PC-9 (cell line): ENCODE data around the gene OR6V1. TPM values are rescaled to one million over a fixed set of nuclear protein-coding genes. Genes with fewer than 3 reads are reported as not detected.

Experiments
- Bru-seq: library from RNA; stranded (reverse); fragments of 400-500 nt; gene quantifications from one replicate; lab custom pipeline; 2021; lab: Mats Ljungman, UMichigan
- BruChase-seq, 2 experiments: library from RNA; stranded (reverse); fragments of 400-500 nt; gene quantifications; one replicate each; lab custom pipeline; 2021; lab: Mats Ljungman, UMichigan
- BruUV-seq: library from RNA; stranded (reverse); fragments of 400-500 nt; replicated peaks from 2 replicates; lab custom pipeline; 2021; lab: Mats Ljungman, UMichigan
- CTCF ChIA-PET: fragments of 300-600 bp; sonication (Branson Sonifier 250); formaldehyde crosslinking; loops from one replicate; lab custom pipeline; 2022; ENCODE audit warnings: antibody characterized with exemption; lab: Charles Lee
- POLR2A ChIA-PET: fragments of 300-600 bp; sonication (Branson Sonifier 250); formaldehyde crosslinking; loops from one replicate; lab custom pipeline; 2022; ENCODE audit warnings: antibody characterized with exemption; ENCODE audit not compliant: unreplicated experiment; lab: Charles Lee
- DNase-seq, 2 experiments: peaks; one replicate each; pipeline versions ENCODE4 v3.0.0 to v3.0.0-alpha.2; 2015 to 2022; ENCODE audit warnings: mixed read lengths in 1 of 2
- H2AFZ ChIP-seq: fragments of 200-600 bp; sonication (generic); 2 replicates; pipeline ENCODE4 v1.8.1; 2017; ENCODE audit warnings: antibody characterized with exemption
- H3F3A ChIP-seq: fragments of 200-600 bp; sonication (generic); 2 replicates; pipeline ENCODE4 v1.8.1; 2017; ENCODE audit warnings: antibody characterized with exemption, mild to moderate bottlenecking, low read depth; ENCODE audit not compliant: insufficient read depth
- H3K27ac ChIP-seq: fragments of 200-600 bp; sonication (generic); 2 replicates; pipeline ENCODE4 v1.6.1; 2016; ENCODE audit warnings: mixed run types
- H3K27me3 ChIP-seq: fragments of 200-600 bp; sonication (generic); 2 replicates; pipeline ENCODE4 v1.6.1; 2016; ENCODE audit warnings: low read depth, mixed run types; ENCODE audit not compliant: insufficient read depth
- H3K36me3 ChIP-seq: fragments of 200-600 bp; sonication (generic); 2 replicates; pipeline ENCODE4 v1.6.1; 2016; ENCODE audit warnings: low read depth, mixed run types
- H3K4me1 ChIP-seq: fragments of 200-600 bp; sonication (generic); replicated peaks from 2 replicates; pipeline ENCODE4 v1.6.1; 2016; ENCODE audit warnings: mixed run types; ENCODE audit not compliant: insufficient read depth
- H3K4me2 ChIP-seq: fragments of 200-600 bp; sonication (generic); 2 replicates; pipeline ENCODE4 v1.6.1; 2017; ENCODE audit warnings: mixed run types
- H3K4me3 ChIP-seq: fragments of 200-600 bp; sonication (generic); 2 replicates; pipeline ENCODE4 v1.6.1; 2016; ENCODE audit warnings: mixed run types
- H3K79me2 ChIP-seq: fragments of 200-600 bp; sonication (generic); 2 replicates; pipeline ENCODE4 v1.6.1; 2017; ENCODE audit warnings: low read depth, mixed run types
- H3K9me2 ChIP-seq: fragments of 200-600 bp; sonication (generic); 2 replicates; pipeline ENCODE4 v1.8.1; 2017; ENCODE audit warnings: mild to moderate bottlenecking; ENCODE audit not compliant: insufficient read depth
- H3K9me3 ChIP-seq: fragments of 200-600 bp; sonication (generic); 2 replicates; pipeline ENCODE4 v1.8.1; 2016; ENCODE audit warnings: low read depth; ENCODE audit not compliant: insufficient read depth
- H4K20me1 ChIP-seq: fragments of 200-600 bp; sonication (generic); 2 replicates; pipeline ENCODE4 v1.8.1; 2017; ENCODE audit not compliant: insufficient read depth
- EZH2 ChIP-seq: fragments of 200-600 bp; sonication (generic); IDR thresholded peaks from 2 replicates; pipeline ENCODE4 v1.8.0; 2017; ENCODE audit warnings: antibody characterized with exemption, low read depth
- intact Hi-C: fragments of 100-400 bp; cut with micrococcal nuclease; formaldehyde crosslinking; loops from one replicate; pipeline ENCODE4 v1.10.0; 2022; ENCODE audit not compliant: unreplicated experiment
- long read RNA-seq: library from polyadenylated mRNA; stranded (forward); transcript quantifications from one replicate; pipeline ENCODE4 v2.0.0, GENCODE V29; 2022
- total RNA-seq: library from RNA; stranded (reverse); gene quantifications from 2 replicates; pipeline ENCODE4 v1.2.3, GENCODE V29; 2021
- TF ChIP-seq, protein P1 (sequence below): fragments of 200-600 bp; sonication (generic); conservative IDR thresholded peaks from 2 replicates; pipeline ENCODE4 v1.6.1; 2017; ENCODE audit warnings: mixed run types, antibody characterized with exemption, mild to moderate bottlenecking, moderate library complexity

The OR6V1 gene, protein sequence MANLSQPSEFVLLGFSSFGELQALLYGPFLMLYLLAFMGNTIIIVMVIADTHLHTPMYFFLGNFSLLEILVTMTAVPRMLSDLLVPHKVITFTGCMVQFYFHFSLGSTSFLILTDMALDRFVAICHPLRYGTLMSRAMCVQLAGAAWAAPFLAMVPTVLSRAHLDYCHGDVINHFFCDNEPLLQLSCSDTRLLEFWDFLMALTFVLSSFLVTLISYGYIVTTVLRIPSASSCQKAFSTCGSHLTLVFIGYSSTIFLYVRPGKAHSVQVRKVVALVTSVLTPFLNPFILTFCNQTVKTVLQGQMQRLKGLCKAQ
- total RNA-seq, result not detected in 2 replicates
- Bru-seq, nascent RNA, result not detected
- not detected for BruChase-seq, experiment 1, labeled RNA remaining after a 2-hour chase
- not detected for BruChase-seq, experiment 2, labeled RNA remaining after a 6-hour chase
- long read RNA-seq, result 0 reads

- no peaks in the 10 kb centered on the region for H3K79me2 ChIP-seq
- no peak within 1 kb of the TSS for H3K4me3 ChIP-seq
- no peaks in the 10 kb centered on the region for H3K27me3 ChIP-seq
- TF ChIP-seq EZH2, result no peak
- TF ChIP-seq, protein P1, sequence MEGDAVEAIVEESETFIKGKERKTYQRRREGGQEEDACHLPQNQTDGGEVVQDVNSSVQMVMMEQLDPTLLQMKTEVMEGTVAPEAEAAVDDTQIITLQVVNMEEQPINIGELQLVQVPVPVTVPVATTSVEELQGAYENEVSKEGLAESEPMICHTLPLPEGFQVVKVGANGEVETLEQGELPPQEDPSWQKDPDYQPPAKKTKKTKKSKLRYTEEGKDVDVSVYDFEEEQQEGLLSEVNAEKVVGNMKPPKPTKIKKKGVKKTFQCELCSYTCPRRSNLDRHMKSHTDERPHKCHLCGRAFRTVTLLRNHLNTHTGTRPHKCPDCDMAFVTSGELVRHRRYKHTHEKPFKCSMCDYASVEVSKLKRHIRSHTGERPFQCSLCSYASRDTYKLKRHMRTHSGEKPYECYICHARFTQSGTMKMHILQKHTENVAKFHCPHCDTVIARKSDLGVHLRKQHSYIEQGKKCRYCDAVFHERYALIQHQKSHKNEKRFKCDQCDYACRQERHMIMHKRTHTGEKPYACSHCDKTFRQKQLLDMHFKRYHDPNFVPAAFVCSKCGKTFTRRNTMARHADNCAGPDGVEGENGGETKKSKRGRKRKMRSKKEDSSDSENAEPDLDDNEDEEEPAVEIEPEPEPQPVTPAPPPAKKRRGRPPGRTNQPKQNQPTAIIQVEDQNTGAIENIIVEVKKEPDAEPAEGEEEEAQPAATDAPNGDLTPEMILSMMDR, result no peak
- CTCF ChIA-PET, result no interaction called here
- no TSS peak for BruUV-seq
- H3K4me1 ChIP-seq, result no peaks in the 10 kb centered on the region
- no peaks in the 10 kb centered on the region for H4K20me1 ChIP-seq
- no peak for DNase-seq
- intact Hi-C loops, result no loop called here
- H3K9me2 ChIP-seq, result no peaks in the 10 kb centered on the region
- no peak within 1 kb of the TSS for H3K27ac ChIP-seq
- POLR2A ChIA-PET, result no interaction called here
- no peaks in the 10 kb centered on the region for H3K9me3 ChIP-seq
- H3F3A ChIP-seq, result no peaks in the 10 kb centered on the region
- no peaks in the 10 kb centered on the region for H3K36me3 ChIP-seq
- no peak within 1 kb of the TSS for H3K4me2 ChIP-seq
- no peak within 1 kb of the TSS for H2AFZ ChIP-seq
Observed at GRCh38 chr7:143052041-143052440, at the start of gene OR6V1. Gene OR6V1 (plus strand): TSS chr7:143052341. CDS start chr7:143052341, 0 bp downstream.

DNA sequence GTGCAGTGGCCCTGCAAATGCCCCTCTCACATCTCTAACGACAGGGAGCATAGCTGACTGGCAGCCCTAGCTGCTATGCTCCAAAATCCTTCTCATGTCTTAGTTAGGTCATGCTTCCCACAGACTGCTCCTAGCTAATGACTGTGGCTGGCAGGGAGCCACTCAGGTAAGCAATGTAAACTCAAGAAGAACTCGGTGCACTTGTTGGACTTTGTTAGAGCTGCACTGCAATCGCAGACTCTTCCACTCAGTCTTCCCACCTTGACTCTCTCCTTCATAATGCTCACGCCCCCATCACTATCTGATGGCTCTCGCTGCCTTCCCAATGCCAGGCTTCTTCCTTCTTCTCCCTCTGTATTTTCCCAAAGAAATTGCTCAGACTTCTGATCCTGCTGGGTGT lies 49.2 kb upstream of the OR6V1 start:
- no TSS peak for BruUV-seq
- no peaks in the 10 kb centered on the region for H3K9me2 ChIP-seq
- no peaks in the 10 kb centered on the region for H4K20me1 ChIP-seq
- TF ChIP-seq, protein P1, result no peak
- no peak for TF ChIP-seq EZH2
- no peaks in the 10 kb centered on the region for H3K36me3 ChIP-seq
- ChIA-PET POLR2A (interaction anchor here (0.7 kb wide), 1 partner anchor 116 kb away, joined by 9 read pairs; no protein-coding TSS in a partner anchor), CTCF (interaction anchor here (0.6 to 2.5 kb wide), 11 partner anchors 121 to 664 kb away, joined by 3 to 12 read pairs (median 4); no protein-coding TSS in a partner anchor)
- intact Hi-C loops, result loop anchor here (1.0 to 10.0 kb wide), 11 partner anchors 122 to 1028 kb away; partner anchors contain the start of gene TAS2R38
- H3K79me2 ChIP-seq, result no peaks in the 10 kb centered on the region
- no peak for DNase-seq
- peak overlapping the region; percentile 48; the same call in 1 of the 2 replicates for H3K4me3 ChIP-seq
- peak overlapping the region; percentile 90 for H2AFZ ChIP-seq
- H3K27ac ChIP-seq, result no peak overlapping the region
- H3K4me2 ChIP-seq, result peak overlapping the region; percentile 78
- no peaks in the 10 kb centered on the region for H3K27me3 ChIP-seq
- peaks cover 4% of the 10 kb centered on the region; the same call in 1 of the 2 replicates for H3K4me1 ChIP-seq
- no peaks in the 10 kb centered on the region for H3F3A ChIP-seq
- no peaks in the 10 kb centered on the region for H3K9me3 ChIP-seq

DNA sequence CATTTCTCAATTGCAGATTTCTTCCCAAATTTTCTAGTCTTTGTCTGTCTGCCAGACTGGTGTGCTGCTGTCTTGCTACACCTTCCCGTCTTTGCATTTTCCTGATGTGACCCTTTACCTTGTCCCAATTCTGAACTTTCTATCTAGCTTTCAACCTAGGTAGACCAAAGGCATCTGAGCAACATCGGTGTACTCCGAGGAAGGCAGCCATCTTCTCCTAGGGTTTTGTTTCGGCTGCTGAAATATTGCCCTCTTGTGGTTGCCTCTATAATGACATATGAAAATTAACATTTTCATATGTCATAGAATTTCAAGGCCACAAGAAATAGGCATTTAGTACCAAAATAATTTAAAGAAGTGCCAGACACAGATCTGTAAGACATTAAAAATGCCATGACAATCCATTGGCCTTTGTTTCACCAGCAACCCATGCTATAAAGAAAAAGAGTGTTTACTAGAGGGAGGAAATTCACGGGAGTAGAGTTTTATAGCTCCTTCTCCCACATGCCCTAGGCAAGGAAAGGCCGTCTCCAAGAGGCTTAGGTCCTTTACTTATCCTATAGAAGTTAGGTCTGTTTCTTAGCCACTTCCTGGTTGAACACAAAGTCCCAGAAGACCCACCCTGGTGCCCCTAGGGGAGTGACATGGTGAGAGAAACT lies 48.6 kb upstream of the OR6V1 start:
- peak; percentile 17 to 38 for DNase-seq
- no TSS peak for BruUV-seq
- intact Hi-C loops, result loop anchor here (1.0 to 10.0 kb wide), 4 partner anchors 149 to 1029 kb away; partner anchors contain the start of gene TAS2R38

More for the DNA sequence above, 48.6 kb upstream of the OR6V1 start:
- peak overlapping the region; percentile 90 for H2AFZ ChIP-seq
- H3K4me1 ChIP-seq, result peaks cover 4% of the 10 kb centered on the region; the same call in 1 of the 2 replicates
- no peaks in the 10 kb centered on the region for H4K20me1 ChIP-seq
- ChIA-PET CTCF (interaction anchor here (0.6 to 2.5 kb wide), 13 partner anchors 122 to 666 kb away, joined by 3 to 12 read pairs (median 4); no protein-coding TSS in a partner anchor), POLR2A (no interaction called here)
- H3F3A ChIP-seq, result no peaks in the 10 kb centered on the region
- no peaks in the 10 kb centered on the region for H3K9me2 ChIP-seq
- H3K36me3 ChIP-seq, result no peaks in the 10 kb centered on the region
- H3K4me2 ChIP-seq, result peak overlapping the region; percentile 78
- H3K27ac ChIP-seq, result no peak overlapping the region
- no peaks in the 10 kb centered on the region for H3K9me3 ChIP-seq
- H3K4me3 ChIP-seq, result peak overlapping the region; percentile 48; the same call in 1 of the 2 replicates
- TF ChIP-seq, protein P1, result peak; percentile 96
- TF ChIP-seq EZH2, result no peak
- H3K27me3 ChIP-seq, result no peaks in the 10 kb centered on the region
- no peaks in the 10 kb centered on the region for H3K79me2 ChIP-seq
